Gastrocnemius medialis (tissue), 4 donors: ENCODE results near the gene ESF1.

Experiments used
- CTCF ChIP-seq, 5 experiments: fragments of 450-650 bp in 3 of 5; fragments of 200-600 bp in 2 of 5; sonication (generic) in 2 of 5; IDR thresholded peaks in 4 of 5; conservative IDR thresholded peaks in 1 of 5; 1 replicate in 4 of 5; 2 replicates in 1 of 5; pipeline ENCODE4 v1.5.1; 2016 to 2019; ENCODE audit warnings: antibody characterized with exemption in 5 of 5, mild to moderate bottlenecking in 3 of 5, moderate library complexity in 3 of 5
- POLR2A ChIP-seq, 2 donors: fragments of 450-650 bp; IDR thresholded peaks; one replicate each; pipeline ENCODE4 v1.6.1; 2017; ENCODE audit warnings: antibody characterized with exemption in 2 of 2, mild to moderate bottlenecking in 2 of 2, moderate library complexity in 2 of 2

GRCh38 chr20:13790708-13791107 lies 6.0 kb upstream of the ESF1 start:
- TF ChIP-seq CTCF (IDR thresholded peaks at IDR 0.05 in 4 of 5, conservative IDR thresholded peaks at IDR 0.05 in 1 of 5): no peak
- no peak for TF ChIP-seq POLR2A (IDR thresholded peaks at IDR 0.05)
